SK-N-SH treated with all-trans-retinoic acid at 6 μM for 48 hours (cell line): Measurements from ENCODE around the gene LAMTOR4.

Source experiments
- BACH2 ChIP-seq: fragments of 250-450 bp; sonication (Bioruptor Pico); IDR thresholded peaks from 2 replicates; pipeline ENCODE4 v1.9.0; 2021; ENCODE audit warnings: mild to moderate bottlenecking, borderline replicate concordance
- CREB5 ChIP-seq: fragments of 250-450 bp; sonication (Bioruptor Pico); IDR thresholded peaks from 2 replicates; pipeline ENCODE4 v1.5.1; 2020; ENCODE audit warnings: low read depth, mild to moderate bottlenecking, moderate library complexity
- OSR1 ChIP-seq: fragments of 250-450 bp; sonication (Bioruptor Pico); IDR thresholded peaks from 2 replicates; pipeline ENCODE4 v1.8.0; 2022; ENCODE audit warnings: moderate library complexity, mild to moderate bottlenecking, inconsistent platforms
- PATZ1 ChIP-seq: fragments of 250-450 bp; sonication (Bioruptor Pico); IDR thresholded peaks from 2 replicates; pipeline ENCODE4 v1.8.0; 2020; ENCODE audit warnings: mild to moderate bottlenecking, moderate library complexity, borderline replicate concordance
- PPARA ChIP-seq: fragments of 250-450 bp; sonication (Bioruptor Pico); IDR thresholded peaks from 2 replicates; pipeline ENCODE4 v1.5.0; 2020; ENCODE audit warnings: mild to moderate bottlenecking, borderline replicate concordance
- SNAI2 ChIP-seq: fragments of 250-450 bp; sonication (Bioruptor Pico); IDR thresholded peaks from 2 replicates; pipeline ENCODE4 v1.5.0; 2020; ENCODE audit warnings: mild to moderate bottlenecking, moderate library complexity
- TCF4 ChIP-seq: fragments of 250-450 bp; sonication (Bioruptor Pico); IDR thresholded peaks from 2 replicates; pipeline ENCODE4 v1.8.0; 2021; ENCODE audit warnings: mild to moderate bottlenecking, moderate library complexity, borderline replicate concordance
- ZNF565 ChIP-seq: fragments of 450-650 bp; formaldehyde crosslinking; conservative IDR thresholded peaks from 2 replicates; pipeline ENCODE4 v1.5.0; 2020; ENCODE audit warnings: low read depth, mild to moderate bottlenecking, moderate library complexity
- ZNF70 ChIP-seq: fragments of 450-650 bp; formaldehyde crosslinking; IDR thresholded peaks from 2 replicates; pipeline ENCODE4 v1.5.0; 2020; ENCODE audit warnings: mild to moderate bottlenecking, moderate library complexity
- ZNF8 ChIP-seq: fragments of 450-650 bp; formaldehyde crosslinking; IDR thresholded peaks from 2 replicates; pipeline ENCODE4 v1.5.0; 2020; ENCODE audit warnings: mild to moderate bottlenecking, moderate library complexity
- TF ChIP-seq, protein P1 (sequence below): fragments of 250-450 bp; sonication (Bioruptor Pico); IDR thresholded peaks from 2 replicates; pipeline ENCODE4 v1.8.0; 2021; ENCODE audit warnings: low read depth, mild to moderate bottlenecking, moderate library complexity, borderline replicate concordance

DNA sequence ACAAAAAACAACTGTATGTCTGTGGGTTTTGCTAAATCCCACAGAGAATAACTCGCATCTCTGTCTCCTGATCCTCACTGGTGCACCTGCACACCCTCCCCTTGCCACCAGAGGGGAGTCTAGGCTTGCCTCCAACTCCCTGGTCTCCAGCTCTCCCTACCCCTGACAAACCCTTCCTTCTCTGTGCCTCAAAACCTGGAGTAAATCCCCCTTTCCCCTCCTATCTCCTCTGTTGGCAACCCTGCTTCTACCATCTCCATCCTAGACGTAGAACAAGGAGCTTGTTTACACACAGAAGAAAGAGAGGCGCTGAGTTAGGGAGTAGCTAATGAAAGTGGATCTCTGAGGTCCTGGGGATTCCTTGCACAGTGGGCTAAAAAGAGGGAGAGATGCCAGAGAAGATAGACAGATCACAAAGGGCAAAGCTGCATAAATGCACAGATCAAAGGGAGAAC lies 16.0 kb upstream of the LAMTOR4 start:
- TF ChIP-seq ZNF8 (CRISPR knock-in tag) (no peak), BACH2 (CRISPR knock-in tag) (no peak), CREB5 (no peak), TCF4 (CRISPR knock-in tag) (no peak), ZNF70 (CRISPR knock-in tag) (peak; percentile 50; the same call in 1 of the 2 replicates), SNAI2 (no peak), ZNF565 (CRISPR knock-in tag) (no peak), PATZ1 (no peak), PPARA (CRISPR knock-in tag) (no peak), OSR1 (no peak)
- TF ChIP-seq, protein P1, sequence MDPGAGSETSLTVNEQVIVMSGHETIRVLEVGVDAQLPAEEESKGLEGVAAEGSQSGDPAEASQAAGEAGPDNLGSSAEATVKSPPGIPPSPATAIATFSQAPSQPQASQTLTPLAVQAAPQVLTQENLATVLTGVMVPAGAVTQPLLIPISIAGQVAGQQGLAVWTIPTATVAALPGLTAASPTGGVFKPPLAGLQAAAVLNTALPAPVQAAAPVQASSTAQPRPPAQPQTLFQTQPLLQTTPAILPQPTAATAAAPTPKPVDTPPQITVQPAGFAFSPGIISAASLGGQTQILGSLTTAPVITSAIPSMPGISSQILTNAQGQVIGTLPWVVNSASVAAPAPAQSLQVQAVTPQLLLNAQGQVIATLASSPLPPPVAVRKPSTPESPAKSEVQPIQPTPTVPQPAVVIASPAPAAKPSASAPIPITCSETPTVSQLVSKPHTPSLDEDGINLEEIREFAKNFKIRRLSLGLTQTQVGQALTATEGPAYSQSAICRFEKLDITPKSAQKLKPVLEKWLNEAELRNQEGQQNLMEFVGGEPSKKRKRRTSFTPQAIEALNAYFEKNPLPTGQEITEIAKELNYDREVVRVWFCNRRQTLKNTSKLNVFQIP (CRISPR knock-in tag) = no peak
